H9 (cell line): ENCODE results near the gene EPHA3. TPM values are rescaled to one million over a fixed set of nuclear protein-coding genes. Genes with fewer than 3 reads are reported as not detected.

Experiments
- DNase-seq: peaks from one replicate; pipeline ENCODE4 v3.0.0-alpha.2; 2017
- H2AFZ ChIP-seq: one replicate; pipeline ENCODE4 v1.6.1; 2013; ENCODE audit warnings: mild to moderate bottlenecking, low read length, control low read depth, moderate library complexity
- H2AK5ac ChIP-seq: 2 replicates; pipeline ENCODE4 v1.6.1; 2013; ENCODE audit warnings: low read length, control low read depth, mixed read lengths; ENCODE audit not compliant: insufficient read length
- H2BK120ac ChIP-seq: one replicate; pipeline ENCODE4 v1.6.1; 2013; ENCODE audit warnings: low read depth, mild to moderate bottlenecking, low read length, control low read depth, inconsistent platforms; ENCODE audit not compliant: poor library complexity, severe bottlenecking
- H2BK12ac ChIP-seq: 2 replicates; pipeline ENCODE4 v1.6.1; 2013; ENCODE audit warnings: low read length, control low read depth, mixed read lengths, low read depth; ENCODE audit not compliant: insufficient read length
- H2BK15ac ChIP-seq: 2 replicates; pipeline ENCODE4 v1.6.1; 2013; ENCODE audit warnings: low read depth, low read length, control low read depth
- H2BK20ac ChIP-seq: one replicate; pipeline ENCODE4 v1.6.1; 2013; ENCODE audit warnings: low read depth, mild to moderate bottlenecking, low read length, control low read depth, inconsistent platforms; ENCODE audit not compliant: poor library complexity, severe bottlenecking
- H2BK5ac ChIP-seq: 2 replicates; pipeline ENCODE4 v1.6.1; 2013; ENCODE audit warnings: low read length, control low read depth, mixed read lengths; ENCODE audit not compliant: insufficient read length
- H3K14ac ChIP-seq: 2 replicates; pipeline ENCODE4 v1.6.1; 2013; ENCODE audit warnings: low read length, control low read depth; ENCODE audit not compliant: insufficient read depth
- H3K18ac ChIP-seq: 2 replicates; pipeline ENCODE4 v1.6.1; 2013; ENCODE audit warnings: low read depth, mild to moderate bottlenecking, mixed read lengths, low read length, control low read depth; ENCODE audit not compliant: insufficient read length
- H3K23ac ChIP-seq: 2 replicates; pipeline ENCODE4 v1.6.1; 2013; ENCODE audit warnings: low read length, control low read depth, mixed read lengths, low read depth; ENCODE audit not compliant: insufficient read length
- H3K23me2 ChIP-seq: 2 replicates; pipeline ENCODE4 v1.6.1; 2013; ENCODE audit warnings: low read depth, mild to moderate bottlenecking, mixed read lengths, low read length, control low read depth; ENCODE audit not compliant: insufficient read length, poor library complexity, severe bottlenecking
- H3K27ac ChIP-seq: 2 replicates; pipeline ENCODE4 v1.5.1; 2013; ENCODE audit warnings: low read length, control low read depth, mixed read lengths, low read depth; ENCODE audit not compliant: insufficient read length
- H3K27me3 ChIP-seq: 2 replicates; pipeline ENCODE4 v1.6.1; 2013; ENCODE audit warnings: low read length, control low read depth, inconsistent platforms; ENCODE audit not compliant: insufficient read depth
- H3K4ac ChIP-seq: 2 replicates; pipeline ENCODE4 v1.6.1; 2013; ENCODE audit warnings: low read depth, mild to moderate bottlenecking, control low read depth, inconsistent platforms, low read length, moderate library complexity
- H3K4me1 ChIP-seq: 2 replicates; pipeline ENCODE4 v1.6.1; 2013; ENCODE audit warnings: low read length, control low read depth, inconsistent platforms; ENCODE audit not compliant: insufficient read depth
- H3K4me2 ChIP-seq: 2 replicates; pipeline ENCODE4 v1.6.1; 2013; ENCODE audit warnings: low read length, control low read depth, mixed read lengths; ENCODE audit not compliant: insufficient read length, insufficient read depth
- H3K56ac ChIP-seq: 2 replicates; pipeline ENCODE4 v1.6.1; 2013; ENCODE audit warnings: low read depth, mild to moderate bottlenecking, mixed read lengths, low read length, control low read depth; ENCODE audit not compliant: insufficient read length
- H3K79me1 ChIP-seq: 2 replicates; pipeline ENCODE4 v1.6.1; 2013; ENCODE audit warnings: low read depth, mild to moderate bottlenecking, moderate library complexity, low read length, control low read depth, inconsistent platforms; ENCODE audit not compliant: insufficient read depth, poor library complexity, severe bottlenecking
- H3K79me2 ChIP-seq: 2 replicates; pipeline ENCODE4 v1.6.1; 2013; ENCODE audit warnings: low read length, control low read depth, inconsistent platforms; ENCODE audit not compliant: insufficient read depth
- H3K9ac ChIP-seq: 2 replicates; pipeline ENCODE4 v1.6.1; 2013; ENCODE audit warnings: low read length, control low read depth, mixed read lengths; ENCODE audit not compliant: insufficient read length; ENCODE audit errors: extremely low read depth
- H3K9me3 ChIP-seq: one replicate; pipeline ENCODE4 v1.6.1; 2013; ENCODE audit warnings: low read depth, low read length, inconsistent platforms; ENCODE audit not compliant: control insufficient read depth
- H3T11ph ChIP-seq: one replicate; pipeline ENCODE4 v1.6.1; 2013; ENCODE audit warnings: mild to moderate bottlenecking, low read length, control low read depth, inconsistent platforms
- H4K20me1 ChIP-seq: one replicate; pipeline ENCODE4 v1.6.1; 2013; ENCODE audit not compliant: control insufficient read depth, insufficient read length, insufficient read depth
- H4K5ac ChIP-seq: 2 replicates; pipeline ENCODE4 v1.6.1; 2013; ENCODE audit warnings: low read depth, mild to moderate bottlenecking, mixed read lengths, low read length, control low read depth; ENCODE audit not compliant: insufficient read length
- H4K8ac ChIP-seq: replicated peaks from 2 replicates; pipeline ENCODE4 v1.6.1; 2013; ENCODE audit warnings: low read length, control low read depth, mixed read lengths, low read depth; ENCODE audit not compliant: insufficient read length
- H4K91ac ChIP-seq: 2 replicates; pipeline ENCODE4 v1.6.1; 2013; ENCODE audit warnings: low read depth, mild to moderate bottlenecking, moderate library complexity, mixed read lengths, low read length, control low read depth; ENCODE audit not compliant: insufficient read length
- H3K27ac Mint-ChIP-seq, 3 experiments: 2 replicates in 2 of 3; 3 replicates in 1 of 3; pipeline ENCODE4 v1.8.0; 2020 to 2021; ENCODE audit warnings: mixed read lengths in 3 of 3, mild to moderate bottlenecking in 1 of 3, moderate library complexity in 1 of 3
- H3K27me3 Mint-ChIP-seq: 2 replicates; pipeline ENCODE4 v1.8.0; 2021; ENCODE audit warnings: low read depth, mild to moderate bottlenecking, moderate library complexity, mixed read lengths
- H3K36me3 Mint-ChIP-seq, 3 experiments: 2 replicates in 2 of 3; 3 replicates in 1 of 3; pipeline ENCODE4 v1.8.0; 2020 to 2021; ENCODE audit warnings: low read depth in 3 of 3, mixed read lengths in 3 of 3; ENCODE audit not compliant: insufficient read depth in 1 of 3
- H3K4me1 Mint-ChIP-seq, 2 experiments: 2 replicates each; pipeline ENCODE4 v1.8.0; 2020; ENCODE audit warnings: mixed read lengths in 2 of 2
- H3K4me3 Mint-ChIP-seq, 2 experiments: 2 replicates in 1 of 2; 3 replicates in 1 of 2; pipeline ENCODE4 v1.8.0; 2020 to 2021; ENCODE audit warnings: mild to moderate bottlenecking in 2 of 2, mixed read lengths in 2 of 2, moderate library complexity in 1 of 2
- H3K9me3 Mint-ChIP-seq, 2 experiments: 2 replicates in 1 of 2; 3 replicates in 1 of 2; pipeline ENCODE4 v1.8.0; 2020; ENCODE audit warnings: mild to moderate bottlenecking in 2 of 2, mixed read lengths in 2 of 2, moderate library complexity in 1 of 2
- WGBS: extraction: QIAGEN DNeasy Blood & Tissue Kit; methylation state at CpG from one replicate; pipeline ENCODE4 v1.1.7; 2013; ENCODE audit warnings: missing lambda C conversion rate, low lambda C conversion rate, mixed read lengths; ENCODE audit not compliant: insufficient read length; ENCODE audit errors: extremely low coverage; 5-methylcytosine and 5-hydroxymethylcytosine counted together
- total RNA-seq: library from RNA; stranded (reverse); gene quantifications from 2 replicates; pipeline ENCODE4 v1.2.1, GENCODE V29; 2021
- TF ChIP-seq, protein P1 (sequence below): fragments of 200-600 bp; sonication (generic); conservative IDR thresholded peaks from 3 replicates; pipeline ENCODE4 v1.8.0; 2021; ENCODE audit warnings: antibody characterized with exemption, mild to moderate bottlenecking

EPHA3 gene
- total RNA-seq, 1 experiment from 2014 or later, result 0.66 TPM

DNA sequence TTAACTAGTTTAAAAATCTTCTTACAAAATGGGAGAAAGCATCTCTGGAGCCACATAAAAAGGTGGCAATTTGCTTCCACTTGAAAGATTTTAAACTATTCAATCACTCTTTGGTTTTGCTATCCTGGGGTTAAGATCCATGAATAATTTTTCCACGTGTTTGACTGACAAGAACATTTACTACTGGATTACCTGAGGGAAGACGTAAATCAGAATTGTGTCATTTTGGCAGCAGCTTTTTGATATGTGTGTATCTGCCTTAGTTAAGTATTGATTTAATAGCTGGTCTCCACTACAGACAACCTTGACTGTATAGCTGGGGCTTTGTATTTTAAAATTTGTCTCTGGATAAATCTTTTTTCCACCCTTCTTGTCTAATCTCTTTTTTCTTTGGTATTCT, 228.3 kb downstream of the EPHA3 start:
- Histone ChIP-seq H2BK15ac (no peak overlapping the region), H3K4me1 (peaks cover 5% of the 10 kb centered on the region; the same call in 1 of the 2 replicates), H3K27me3 (no peaks in the 10 kb centered on the region), H3K56ac (no peak overlapping the region), H3K4me2 (no peak overlapping the region), H3K79me1 (no peaks in the 10 kb centered on the region), H2BK12ac (no peak overlapping the region), H3K27ac (no peak overlapping the region), H2BK20ac (no peak overlapping the region), H3K4ac (no peak overlapping the region), H3K79me2 (no peaks in the 10 kb centered on the region), H3K14ac (no peak overlapping the region), H2BK120ac (no peak overlapping the region), H3K18ac (no peak overlapping the region), H4K20me1 (no peaks in the 10 kb centered on the region), H3K23ac (no peak overlapping the region), H3K9ac (no peak overlapping the region), H2AFZ (no peak overlapping the region), H2AK5ac (no peak overlapping the region), H2BK5ac (no peak overlapping the region), H4K8ac (no peak overlapping the region), H4K91ac (no peak overlapping the region), H3T11ph (no peak overlapping the region), H3K23me2 (no peaks in the 10 kb centered on the region), H3K9me3 (no peaks in the 10 kb centered on the region), H4K5ac (no peak overlapping the region)
- no peak overlapping the region for H3K27ac Mint-ChIP-seq
- no peak for DNase-seq
- H3K36me3 Mint-ChIP-seq, result no peaks in the 10 kb centered on the region; a peak in 1 of 7 replicates
- H3K4me1 Mint-ChIP-seq, result peaks cover 30 to 31% of the 10 kb centered on the region in 2 experiments
- H3K27me3 Mint-ChIP-seq, result no peaks in the 10 kb centered on the region; the same call in 1 of the 2 replicates
- no peaks in the 10 kb centered on the region; a peak in 1 of 5 replicates for H3K9me3 Mint-ChIP-seq
- TF ChIP-seq, protein P1, sequence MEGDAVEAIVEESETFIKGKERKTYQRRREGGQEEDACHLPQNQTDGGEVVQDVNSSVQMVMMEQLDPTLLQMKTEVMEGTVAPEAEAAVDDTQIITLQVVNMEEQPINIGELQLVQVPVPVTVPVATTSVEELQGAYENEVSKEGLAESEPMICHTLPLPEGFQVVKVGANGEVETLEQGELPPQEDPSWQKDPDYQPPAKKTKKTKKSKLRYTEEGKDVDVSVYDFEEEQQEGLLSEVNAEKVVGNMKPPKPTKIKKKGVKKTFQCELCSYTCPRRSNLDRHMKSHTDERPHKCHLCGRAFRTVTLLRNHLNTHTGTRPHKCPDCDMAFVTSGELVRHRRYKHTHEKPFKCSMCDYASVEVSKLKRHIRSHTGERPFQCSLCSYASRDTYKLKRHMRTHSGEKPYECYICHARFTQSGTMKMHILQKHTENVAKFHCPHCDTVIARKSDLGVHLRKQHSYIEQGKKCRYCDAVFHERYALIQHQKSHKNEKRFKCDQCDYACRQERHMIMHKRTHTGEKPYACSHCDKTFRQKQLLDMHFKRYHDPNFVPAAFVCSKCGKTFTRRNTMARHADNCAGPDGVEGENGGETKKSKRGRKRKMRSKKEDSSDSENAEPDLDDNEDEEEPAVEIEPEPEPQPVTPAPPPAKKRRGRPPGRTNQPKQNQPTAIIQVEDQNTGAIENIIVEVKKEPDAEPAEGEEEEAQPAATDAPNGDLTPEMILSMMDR, result no peak
- no CpG with 5 or more reads among the region's 2 CpGs for WGBS
- no peak overlapping the region for H3K4me3 Mint-ChIP-seq
